PC-3 (cell line): ENCODE data around the gene GALNT10. TPM values are rescaled to one million over a fixed set of nuclear protein-coding genes. Genes with fewer than 3 reads are reported as not detected.

Source experiments
- ATAC-seq: fragments of 200-7000 bp; cut with Tn5 transposase; 2 replicates; pipeline ENCODE4 v1.9.1; 2020; ENCODE audit warnings: mild to moderate bottlenecking, moderate library complexity
- BruUV-seq: library from RNA; stranded (reverse); fragments of 400-500 nt; replicated peaks from 2 replicates; lab custom pipeline; 2021; lab: Mats Ljungman, UMichigan
- CTCF ChIA-PET: fragments of 300-600 bp; sonication (Branson Sonifier 250); formaldehyde crosslinking; loops from one replicate; lab custom pipeline; 2022; ENCODE audit warnings: antibody characterized with exemption; lab: Charles Lee
- POLR2A ChIA-PET: fragments of 300-600 bp; sonication (Branson Sonifier 250); formaldehyde crosslinking; loops from one replicate; lab custom pipeline; 2022; ENCODE audit warnings: antibody characterized with exemption; ENCODE audit not compliant: unreplicated experiment; lab: Charles Lee
- DNase-seq: peaks from one replicate; pipeline ENCODE4 v3.0.0-alpha.2; 2015
- H2AFZ ChIP-seq: fragments of 300-600 bp; sonication (generic); 2 replicates; pipeline ENCODE4 v1.6.0; 2016; ENCODE audit warnings: antibody characterized with exemption, low read length
- H3F3A ChIP-seq: fragments of 300-600 bp; sonication (generic); one replicate; pipeline ENCODE4 v1.6.0; 2017; ENCODE audit warnings: antibody characterized with exemption, low read length, control low read depth, mild to moderate bottlenecking; ENCODE audit not compliant: unreplicated experiment
- H3K27ac ChIP-seq: fragments of 300-600 bp; sonication (generic); 2 replicates; pipeline ENCODE4 v1.5.1; 2016; ENCODE audit warnings: mild to moderate bottlenecking, low read length
- H3K27me3 ChIP-seq: fragments of 300-600 bp; sonication (generic); 2 replicates; pipeline ENCODE4 v1.6.1; 2016; ENCODE audit warnings: low read length, mixed read lengths
- H3K36me3 ChIP-seq: fragments of 300-600 bp; sonication (generic); 2 replicates; pipeline ENCODE4 v1.6.1; 2016; ENCODE audit warnings: low read depth, mixed run types, low read length, mixed read lengths
- H3K4me1 ChIP-seq: fragments of 300-600 bp; sonication (generic); 2 replicates; pipeline ENCODE4 v1.5.1; 2016; ENCODE audit warnings: low read length; ENCODE audit not compliant: insufficient read depth
- H3K4me2 ChIP-seq: fragments of 300-600 bp; sonication (generic); 2 replicates; pipeline ENCODE4 v1.6.0; 2016; ENCODE audit warnings: low read length
- H3K4me3 ChIP-seq: fragments of 300-600 bp; sonication (generic); 2 replicates; pipeline ENCODE4 v1.5.1; 2016; ENCODE audit warnings: mild to moderate bottlenecking, low read length, mixed read lengths
- H3K79me2 ChIP-seq: fragments of 300-600 bp; sonication (generic); 2 replicates; pipeline ENCODE4 v1.6.1; 2017; ENCODE audit warnings: low read length, mixed read lengths
- H3K9ac ChIP-seq: fragments of 300-600 bp; sonication (generic); 2 replicates; pipeline ENCODE4 v1.6.0; 2016; ENCODE audit warnings: mild to moderate bottlenecking, low read length
- H3K9me2 ChIP-seq: fragments of 300-600 bp; sonication (generic); replicated peaks from 2 replicates; pipeline ENCODE4 v1.6.1; 2016; ENCODE audit warnings: mixed run types, low read length, mixed read lengths
- H3K9me3 ChIP-seq: fragments of 300-600 bp; sonication (generic); 2 replicates; pipeline ENCODE4 v1.6.1; 2016; ENCODE audit warnings: low read length, mixed read lengths
- H4K20me1 ChIP-seq: fragments of 300-600 bp; sonication (generic); 2 replicates; pipeline ENCODE4 v1.6.1; 2016; ENCODE audit warnings: low read length, mixed read lengths
- EZH2 ChIP-seq: fragments of 300-600 bp; sonication (generic); IDR thresholded peaks from one replicate; pipeline ENCODE4 v1.6.1; 2017; ENCODE audit warnings: antibody characterized with exemption, mild to moderate bottlenecking, low read length; ENCODE audit not compliant: unreplicated experiment
- EZH2phosphoT487 ChIP-seq: fragments of 300-600 bp; sonication (generic); IDR thresholded peaks from 2 replicates; pipeline ENCODE4 v1.6.1; 2018; ENCODE audit warnings: mild to moderate bottlenecking, antibody characterized with exemption, low read length, borderline replicate concordance
- intact Hi-C: fragments of 100-400 bp; cut with micrococcal nuclease; formaldehyde crosslinking; loops from 2 replicates; pipeline ENCODE4 v1.9.0; 2023
- total RNA-seq: library from RNA; depleted of rRNA; stranded (reverse); fragments of >200 nt; gene quantifications from 2 replicates; pipeline ENCODE4 v1.2.3, GENCODE V29; 2014
- TF ChIP-seq, protein P1 (sequence below): fragments of 300-600 bp; sonication (generic); conservative IDR thresholded peaks from 2 replicates; pipeline ENCODE4 v1.5.1; 2017; ENCODE audit warnings: antibody characterized with exemption, low read depth, mild to moderate bottlenecking, low read length

GALNT10 gene
- total RNA-seq, 1 experiment from 2014 or later, result 46.2 TPM

GRCh38 chr5:154394307-154394706, 203.8 kb downstream of the GALNT10 start:
- H3K36me3 ChIP-seq, result peaks cover 3% of the 10 kb centered on the region; the same call in 1 of the 2 replicates
- no peak for ATAC-seq
- DNase-seq, result no peak

GRCh38 chr5:154395407-154396106, 205.0 kb downstream of the GALNT10 start:
- no peak overlapping the region for H3K4me2 ChIP-seq

More at GRCh38 chr5:154394307-154394706, 203.8 kb downstream of the GALNT10 start:
- no peaks in the 10 kb centered on the region for H3K9me3 ChIP-seq
- no peaks in the 10 kb centered on the region for H3F3A ChIP-seq
- no peaks in the 10 kb centered on the region for H3K27me3 ChIP-seq
- POLR2A ChIA-PET, result no interaction called here
- H3K4me3 ChIP-seq, result no peak overlapping the region
- H3K9ac ChIP-seq, result no peak overlapping the region
- peaks cover 10% of the 10 kb centered on the region; the same call in 1 of the 2 replicates for H3K4me1 ChIP-seq
- no peaks in the 10 kb centered on the region for H3K9me2 ChIP-seq
- CTCF ChIA-PET, result no interaction called here
- H3K79me2 ChIP-seq, result no peaks in the 10 kb centered on the region
- no peak overlapping the region for H3K27ac ChIP-seq
- no TSS peak for BruUV-seq
- intact Hi-C loops, result no loop called here
- H4K20me1 ChIP-seq, result no peaks in the 10 kb centered on the region
- TF ChIP-seq EZH2phosphoT487 (no peak), EZH2 (no peak)
- TF ChIP-seq, protein P1, sequence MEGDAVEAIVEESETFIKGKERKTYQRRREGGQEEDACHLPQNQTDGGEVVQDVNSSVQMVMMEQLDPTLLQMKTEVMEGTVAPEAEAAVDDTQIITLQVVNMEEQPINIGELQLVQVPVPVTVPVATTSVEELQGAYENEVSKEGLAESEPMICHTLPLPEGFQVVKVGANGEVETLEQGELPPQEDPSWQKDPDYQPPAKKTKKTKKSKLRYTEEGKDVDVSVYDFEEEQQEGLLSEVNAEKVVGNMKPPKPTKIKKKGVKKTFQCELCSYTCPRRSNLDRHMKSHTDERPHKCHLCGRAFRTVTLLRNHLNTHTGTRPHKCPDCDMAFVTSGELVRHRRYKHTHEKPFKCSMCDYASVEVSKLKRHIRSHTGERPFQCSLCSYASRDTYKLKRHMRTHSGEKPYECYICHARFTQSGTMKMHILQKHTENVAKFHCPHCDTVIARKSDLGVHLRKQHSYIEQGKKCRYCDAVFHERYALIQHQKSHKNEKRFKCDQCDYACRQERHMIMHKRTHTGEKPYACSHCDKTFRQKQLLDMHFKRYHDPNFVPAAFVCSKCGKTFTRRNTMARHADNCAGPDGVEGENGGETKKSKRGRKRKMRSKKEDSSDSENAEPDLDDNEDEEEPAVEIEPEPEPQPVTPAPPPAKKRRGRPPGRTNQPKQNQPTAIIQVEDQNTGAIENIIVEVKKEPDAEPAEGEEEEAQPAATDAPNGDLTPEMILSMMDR, result no peak
- H3K4me2 ChIP-seq, result no peak overlapping the region
- H2AFZ ChIP-seq, result no peak overlapping the region

More at GRCh38 chr5:154395407-154396106, 205.0 kb downstream of the GALNT10 start:
- POLR2A ChIA-PET, result no interaction called here
- H3K36me3 ChIP-seq, result peaks cover 3% of the 10 kb centered on the region; the same call in 1 of the 2 replicates
- ATAC-seq, result peak; percentile 54
- TF ChIP-seq EZH2phosphoT487, result no peak
- no peak for TF ChIP-seq EZH2
- TF ChIP-seq, protein P1, result no peak
- H2AFZ ChIP-seq, result no peak overlapping the region
- H3K79me2 ChIP-seq, result no peaks in the 10 kb centered on the region
- no peaks in the 10 kb centered on the region for H4K20me1 ChIP-seq
- peaks cover 10% of the 10 kb centered on the region; the same call in 1 of the 2 replicates for H3K4me1 ChIP-seq
- no peaks in the 10 kb centered on the region for H3K27me3 ChIP-seq
- H3F3A ChIP-seq, result no peaks in the 10 kb centered on the region
- no peak overlapping the region for H3K27ac ChIP-seq
- BruUV-seq, result no TSS peak
- DNase-seq, result peak; percentile 59
- CTCF ChIA-PET, result no interaction called here
- H3K9me3 ChIP-seq, result no peaks in the 10 kb centered on the region
- H3K9ac ChIP-seq, result no peak overlapping the region
- intact Hi-C loops, result no loop called here
- H3K9me2 ChIP-seq, result no peaks in the 10 kb centered on the region
- H3K4me3 ChIP-seq, result no peak overlapping the region
